ENCODE data around the gene PSMD9. TPM values are rescaled to one million over a fixed set of nuclear protein-coding genes. Genes with fewer than 3 reads are reported as not detected.

The PSMD9 gene
- total and polyA plus RNA-seq, 10 of the 15 experiments (the other 5 are each of a cell fraction or from before 2014, with no cell fraction given), result 14.6 to 152 (median 58.1) TPM

DNA sequence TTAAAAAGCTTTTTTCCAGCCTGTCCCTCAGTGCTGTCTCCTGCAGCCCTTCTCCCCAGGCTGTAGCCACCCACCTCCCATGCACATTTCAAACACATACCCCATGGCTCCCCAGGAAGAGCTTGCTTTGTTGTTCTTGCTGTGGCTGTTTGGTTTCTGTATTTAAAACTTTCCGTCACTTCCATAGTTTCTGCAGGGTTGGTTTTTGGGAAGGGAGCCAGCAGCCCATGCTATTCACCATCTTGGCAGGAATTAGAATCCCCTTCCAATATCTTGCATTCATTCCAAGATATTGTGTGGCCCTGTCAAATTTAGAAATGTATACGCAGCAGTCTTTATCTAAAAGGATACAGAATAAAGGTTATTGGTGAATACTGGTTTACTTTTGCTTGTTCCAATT is 59.4 kb downstream of the PSMD9 start (continued):
- TF ChIP-seq CUX1 (IDR thresholded peaks at IDR 0.05; ENCODE audit: insufficient replicate concordance, low read depth, low read length) (no peak), PML (IDR thresholded peaks at IDR 0.05; ENCODE audit: low read length) (no peak), RB1 (IDR thresholded peaks at IDR 0.05; ENCODE audit: borderline replicate concordance) (no peak), EED (IDR thresholded peaks at IDR 0.05; ENCODE audit: low read depth) (no peak), PKNOX1 (IDR thresholded peaks at IDR 0.05) (no peak), ZZZ3 (IDR thresholded peaks at IDR 0.05; ENCODE audit: control insufficient read depth, insufficient read length, low read depth) (no peak), SUPT20H (IDR thresholded peaks at IDR 0.05; ENCODE audit: borderline replicate concordance, control insufficient read depth, low read depth, low read length) (no peak), BHLHE40 (IDR thresholded peaks at IDR 0.05; ENCODE audit: borderline replicate concordance in 1 of 2, low read depth in 2 of 2, low read length in 1 of 2) (no peak), MXI1 (IDR thresholded peaks at IDR 0.05; ENCODE audit: low read depth, low read length) (no peak), POLR2A (IDR thresholded peaks at IDR 0.05; ENCODE audit: low read depth, low read length) (no peak)

Measured in GM12878 (cell line).